Measurements from ENCODE around the gene IFT88.

- TF ChIP-seq POLR2A (IDR thresholded peaks at IDR 0.05) (no peak), POLR2AphosphoS5 (IDR thresholded peaks at IDR 0.05) (no peak)
Measured at GRCh38 chr13:20608438-20609020, 41.6 kb downstream of the IFT88 start.

All from suprapubic skin (tissue), 4 donors.